ENCODE data around the gene DKK3.

The DKK3 gene

GRCh38 chr11:11967669-11968510, 40.5 kb downstream of the DKK3 start:
- no peak for DNase-seq (ENCODE audit: low spot score)

DNA sequence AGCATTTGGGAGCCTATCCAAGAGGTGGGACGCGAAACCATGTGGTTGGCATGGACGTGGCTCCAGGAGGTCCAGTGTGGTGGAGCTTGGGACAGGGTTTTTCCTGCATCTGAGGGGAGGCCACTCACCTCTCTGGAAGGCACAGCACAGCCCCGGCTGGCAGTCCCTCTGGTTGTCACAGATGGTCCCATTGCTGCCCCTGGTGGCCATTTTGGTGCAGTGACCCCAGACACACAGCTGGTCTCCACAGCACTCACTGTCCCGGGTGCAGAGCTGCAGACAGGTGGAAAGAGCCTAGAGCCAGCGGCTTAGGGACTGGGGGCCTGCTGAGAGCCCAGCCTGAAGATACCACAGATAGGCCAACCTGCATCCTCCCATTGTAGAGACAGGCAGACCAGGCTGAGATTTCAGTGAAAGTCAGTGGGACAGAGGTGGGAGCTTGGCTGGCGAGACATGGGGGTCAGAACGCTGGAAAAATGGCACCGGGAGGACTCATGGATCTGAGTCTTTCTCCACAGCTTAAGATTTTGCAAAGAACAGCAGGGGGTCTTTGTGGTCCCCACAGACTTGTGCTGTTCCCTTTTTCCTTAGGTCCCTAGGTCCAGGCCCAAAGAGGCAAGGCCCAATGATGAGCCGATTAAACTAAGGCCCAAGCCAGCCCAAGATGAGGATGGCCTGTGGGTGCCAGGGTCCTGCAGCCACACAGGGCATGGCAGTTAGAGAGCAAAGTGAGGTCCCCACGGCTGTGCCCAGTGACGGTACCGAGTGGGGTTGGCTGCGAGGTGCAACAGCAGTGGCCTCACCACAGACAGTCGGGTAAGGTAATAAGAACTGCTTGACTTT, 41.4 kb downstream of the DKK3 start:
- peak; percentile 93 for DNase-seq (ENCODE audit: low spot score)

GRCh38 chr11:11966354-11966741, 42.1 kb downstream of the DKK3 start:
- DNase-seq (ENCODE audit: low spot score): no peak

- no peak for DNase-seq (ENCODE audit: low spot score)
Observed at GRCh38 chr11:11965656-11966353, 42.6 kb downstream of the DKK3 start.

- no peak for DNase-seq (ENCODE audit: low spot score)
Observed at GRCh38 chr11:11965192-11965591, 43.2 kb downstream of the DKK3 start.

GRCh38 chr11:11964774-11965150, 43.7 kb downstream of the DKK3 start:
- no peak for DNase-seq (ENCODE audit: low spot score)

- no peak for DNase-seq (ENCODE audit: low spot score)
Observed at GRCh38 chr11:11963842-11964773, 44.3 kb downstream of the DKK3 start.

DNA sequence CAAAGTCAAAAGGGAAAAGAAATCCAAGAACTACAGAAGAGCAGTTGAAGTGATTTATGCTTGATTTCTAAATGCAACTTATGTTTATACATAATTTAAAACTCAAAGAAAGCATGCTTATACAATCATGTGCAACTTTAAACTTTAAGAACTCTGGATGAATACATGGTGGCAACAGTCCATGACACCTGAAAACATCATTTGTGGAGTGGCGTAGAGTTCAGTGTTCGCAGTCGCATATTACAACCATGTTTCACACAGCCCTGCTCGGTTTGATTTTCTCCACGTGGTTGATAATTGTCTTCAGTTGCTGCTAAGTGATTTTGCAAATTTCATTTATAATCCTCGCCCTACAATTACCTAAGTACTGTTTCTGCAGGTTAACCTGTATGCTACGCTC, 45.4 kb downstream of the DKK3 start:
- no peak for DNase-seq (ENCODE audit: low spot score)

DNA sequence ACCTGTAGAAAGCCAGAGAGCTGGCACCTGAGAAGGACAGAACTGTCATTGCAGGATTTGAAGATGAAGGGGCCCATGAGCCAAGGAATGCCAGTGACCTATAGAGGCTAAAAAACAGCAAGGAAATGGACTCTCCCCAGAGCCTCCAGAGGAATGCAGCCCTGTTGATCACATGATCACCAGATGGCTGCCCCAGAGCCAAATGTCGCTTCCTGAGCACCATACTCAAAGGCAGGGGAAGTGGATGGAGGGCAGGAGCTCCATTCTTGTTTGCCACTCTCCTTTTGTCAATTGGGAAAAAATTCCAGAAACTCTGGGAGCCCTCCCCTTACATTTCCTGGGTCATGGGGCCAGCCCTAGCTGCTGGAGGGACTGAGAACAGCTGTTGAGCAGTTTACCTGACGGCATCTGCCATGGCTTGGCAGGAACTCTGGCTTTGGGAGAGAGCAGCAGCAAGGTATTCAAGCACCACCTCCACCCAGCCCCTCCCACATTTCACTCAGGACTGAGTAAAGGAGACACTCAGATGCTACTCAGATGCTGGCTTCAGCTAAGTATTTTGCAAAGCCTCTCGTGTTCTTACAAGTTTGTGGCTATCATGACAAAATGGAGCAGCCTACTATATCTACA, 46.9 kb downstream of the DKK3 start:
- DNase-seq (ENCODE audit: low spot score): no peak

- no peak for DNase-seq (ENCODE audit: low spot score)
Observed at GRCh38 chr11:11960687-11961086, 47.7 kb downstream of the DKK3 start.

DNA sequence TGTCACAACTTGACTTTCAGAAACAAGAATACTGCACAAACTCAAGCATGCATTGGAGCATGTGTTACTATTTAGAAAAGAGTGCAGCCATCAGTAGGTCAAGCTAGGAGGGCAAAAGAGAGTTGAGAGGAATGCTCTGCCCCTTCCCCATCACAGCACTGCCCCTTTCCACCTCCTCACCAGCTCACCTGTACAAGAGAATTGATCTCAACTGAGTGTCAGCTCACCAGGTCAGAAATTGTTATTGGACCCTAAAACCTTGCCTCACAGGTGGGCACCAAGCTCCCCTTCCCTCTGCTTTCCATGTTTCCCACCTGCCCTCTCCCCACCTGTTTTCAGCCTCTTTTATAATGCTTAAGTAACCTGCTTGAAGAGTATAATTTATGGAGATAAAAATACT, 48.8 kb downstream of the DKK3 start:
- DNase-seq (ENCODE audit: low spot score): no peak

DNA sequence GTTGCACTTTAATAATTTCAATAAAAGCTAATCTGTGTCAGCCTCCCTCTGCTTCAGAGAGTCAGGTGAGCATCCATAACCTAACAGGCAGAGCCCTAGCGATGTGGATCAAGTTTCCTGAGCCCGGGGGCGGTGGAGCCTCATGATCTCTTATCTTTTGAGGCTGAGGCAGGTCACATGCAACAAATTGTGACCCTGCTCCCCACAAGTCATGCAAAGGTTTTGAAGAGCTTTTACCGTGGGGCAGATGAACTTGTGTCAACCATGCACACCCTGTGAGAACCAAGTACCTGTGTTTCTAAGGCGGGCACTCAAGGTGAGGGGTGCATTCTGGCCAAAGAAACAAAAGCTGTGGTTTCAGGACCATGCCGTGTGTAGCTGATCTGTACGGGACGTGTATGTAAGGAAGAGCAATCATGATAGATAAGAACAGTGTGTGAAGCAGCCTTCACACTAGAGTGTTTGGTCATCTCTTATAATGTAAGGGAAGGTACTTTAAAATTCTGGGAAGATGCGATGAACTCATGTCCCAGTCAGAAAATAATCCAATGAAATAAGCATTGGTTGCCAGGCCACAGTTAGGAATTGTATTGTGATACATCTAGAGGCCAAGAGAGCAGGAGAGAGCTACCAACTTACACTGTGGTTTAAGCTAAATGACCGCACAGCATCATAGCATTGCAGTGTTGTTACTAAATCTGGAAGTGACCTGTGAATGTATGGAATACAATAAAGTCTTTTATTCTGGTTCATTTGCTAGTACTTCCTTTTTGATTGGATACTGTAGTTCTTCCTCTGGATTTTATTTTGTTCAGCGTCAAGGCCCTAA, 49.8 kb downstream of the DKK3 start:
- DNase-seq (ENCODE audit: low spot score): no peak

- DNase-seq (ENCODE audit: low spot score): no peak
Observed at GRCh38 chr11:11956006-11956405, 52.4 kb downstream of the DKK3 start.

- DNase-seq (ENCODE audit: low spot score): no peak
Observed at GRCh38 chr11:11952036-11952435, 56.4 kb downstream of the DKK3 start.

DNA sequence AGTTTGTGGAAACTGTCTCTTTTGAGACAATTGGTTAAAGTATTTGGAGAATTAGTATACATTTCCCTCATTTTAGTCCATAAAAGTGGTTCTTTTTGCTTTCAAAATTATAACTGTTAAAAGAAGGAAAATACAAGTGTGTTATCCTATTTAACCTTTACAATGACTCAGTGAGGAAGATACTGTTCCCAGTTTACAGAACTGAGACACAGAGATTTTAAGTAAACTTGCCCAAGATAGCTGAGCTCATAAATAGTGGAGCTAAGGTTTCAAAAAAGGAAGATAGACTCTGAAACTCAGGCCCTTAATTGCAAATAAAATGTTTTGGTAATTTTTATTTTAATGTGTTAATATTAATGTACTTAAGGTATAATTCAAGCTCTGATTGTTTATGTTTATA, 58.9 kb downstream of the DKK3 start:
- no peak for DNase-seq (ENCODE audit: low spot score)

DNA sequence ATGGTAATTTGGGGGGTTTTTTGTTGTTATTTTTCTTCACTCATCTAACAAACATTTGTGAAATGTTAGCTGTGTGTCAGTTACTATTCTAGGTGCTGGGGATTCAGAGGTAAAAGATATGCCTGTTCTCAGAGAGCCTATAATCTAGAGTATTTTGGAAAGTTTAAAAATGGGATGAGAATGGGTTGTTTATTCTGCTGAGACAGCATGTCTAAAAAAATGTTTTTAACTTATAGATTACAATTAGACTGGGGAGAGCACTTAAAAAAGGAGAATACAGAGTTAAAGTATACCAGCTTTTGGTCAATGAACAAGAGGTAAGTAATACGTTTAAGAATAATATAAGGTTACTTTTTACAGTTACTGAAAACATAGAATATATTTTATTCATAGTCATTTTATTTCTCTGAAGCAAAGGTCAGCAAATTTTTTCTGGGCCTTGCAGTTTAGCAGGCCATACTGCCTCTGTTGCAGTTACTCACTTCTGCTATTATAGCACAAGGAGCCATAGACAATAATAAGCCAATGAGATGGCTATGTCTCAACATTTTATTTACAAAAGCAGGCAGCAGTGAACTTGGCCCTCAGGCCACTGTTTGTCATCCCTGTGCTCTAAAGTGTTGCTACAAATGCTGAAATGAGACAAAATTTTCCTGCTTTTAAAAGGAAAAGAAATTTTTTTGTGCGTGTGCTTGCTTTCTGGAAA, 60.0 kb downstream of the DKK3 start:
- no peak for DNase-seq (ENCODE audit: low spot score)

GRCh38 chr11:11947825-11948224, 60.6 kb downstream of the DKK3 start:
- DNase-seq (ENCODE audit: low spot score): no peak

DNA sequence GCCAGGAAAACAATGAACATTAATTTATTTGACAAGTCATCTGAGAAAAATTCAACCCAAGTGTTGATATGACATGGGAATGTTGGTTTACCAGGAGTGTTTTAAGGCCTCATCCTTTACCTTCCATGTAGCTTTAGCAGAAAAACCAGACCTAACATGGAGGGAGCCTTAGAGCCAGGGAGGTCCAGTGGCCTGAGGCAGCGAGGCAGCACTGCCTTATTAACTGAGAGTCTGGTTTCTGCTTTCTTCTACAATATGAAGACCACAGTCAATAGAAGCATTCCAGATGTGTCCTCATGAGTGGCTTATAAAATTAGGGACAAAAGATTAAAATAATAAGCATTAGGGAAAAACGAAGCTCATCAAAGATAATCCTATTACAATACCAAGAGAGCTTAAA, 61.5 kb downstream of the DKK3 start:
- DNase-seq (ENCODE audit: low spot score): no peak

DNA sequence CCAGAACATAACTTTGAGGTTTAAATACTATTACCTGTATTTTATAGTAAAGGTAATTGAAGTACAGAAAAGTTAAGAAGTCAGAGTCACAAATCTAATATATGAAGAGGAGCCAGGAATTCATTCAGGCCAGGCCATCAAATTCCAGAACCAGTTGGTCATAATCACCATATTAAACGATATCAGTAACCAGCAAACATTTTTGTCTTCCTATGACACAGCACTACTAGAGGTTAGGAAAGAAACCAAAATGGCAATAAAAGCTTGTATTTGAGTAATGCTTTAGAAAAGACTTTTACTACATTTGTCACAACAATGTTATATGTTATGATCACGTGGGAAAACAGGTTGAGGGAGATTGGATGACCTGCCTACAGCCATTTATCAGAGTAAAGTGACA, 62.2 kb downstream of the DKK3 start:
- no peak for DNase-seq (ENCODE audit: low spot score)

DNA sequence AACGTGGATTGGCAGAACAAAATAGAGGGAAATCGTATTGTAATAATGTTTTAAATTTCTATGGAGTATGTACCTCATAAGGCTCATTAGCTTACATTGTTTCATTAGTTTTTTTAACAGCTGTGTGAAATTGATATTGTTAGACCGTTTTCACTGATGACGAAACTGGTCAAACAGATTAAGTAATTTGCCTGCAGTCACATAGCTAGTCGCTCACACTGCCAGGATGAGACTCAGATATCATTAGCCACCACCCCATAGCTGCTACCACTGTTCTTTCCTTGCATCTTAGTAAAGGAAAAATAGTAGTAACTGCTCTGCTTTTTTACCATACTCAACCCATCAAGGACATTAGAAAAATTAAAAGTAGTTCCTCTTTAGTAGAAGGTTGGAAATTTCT, 64.0 kb downstream of the DKK3 start:
- DNase-seq (ENCODE audit: low spot score): no peak
